PC-3 (cell line): Measurements from ENCODE around the gene CHD3.

Experiments used
- CTCF ChIP-seq: fragments of 300-600 bp; sonication (generic); conservative IDR thresholded peaks from 2 replicates; pipeline ENCODE4 v1.5.1; 2017; ENCODE audit warnings: antibody characterized with exemption, low read depth, mild to moderate bottlenecking, low read length
- EZH2 ChIP-seq: fragments of 300-600 bp; sonication (generic); IDR thresholded peaks from one replicate; pipeline ENCODE4 v1.6.1; 2017; ENCODE audit warnings: antibody characterized with exemption, mild to moderate bottlenecking, low read length; ENCODE audit not compliant: unreplicated experiment
- EZH2phosphoT487 ChIP-seq: fragments of 300-600 bp; sonication (generic); IDR thresholded peaks from 2 replicates; pipeline ENCODE4 v1.6.1; 2018; ENCODE audit warnings: mild to moderate bottlenecking, antibody characterized with exemption, low read length, borderline replicate concordance

GRCh38 chr17:7842380-7843256 is 46.0 kb upstream of the CHD3 start:
- TF ChIP-seq CTCF (no peak), EZH2 (no peak), EZH2phosphoT487 (no peak)
